NB4 (cell line): ENCODE results near the gene CAMTA1.

ENCODE experiments used
- CTCF ChIP-seq: IDR thresholded peaks from one replicate; pipeline ENCODE4 v1.5.1; 2012; ENCODE audit warnings: low read depth, low read length
- POLR2A ChIP-seq: IDR thresholded peaks from 2 replicates; pipeline ENCODE4 v1.6.1; 2011; ENCODE audit warnings: mild to moderate bottlenecking; ENCODE audit not compliant: insufficient read length; ENCODE audit errors: extremely low read depth

GRCh38 chr1:7264101-7264500, 478.8 kb downstream of the CAMTA1 start:
- no peak for TF ChIP-seq CTCF
- TF ChIP-seq POLR2A = no peak
